Thyroid gland (tissue), 4 donors: ENCODE data around the gene SMAD3.

Experiments used
- CTCF ChIP-seq, 6 experiments: fragments of 200-600 bp in 3 of 6; fragments of 450-650 bp in 3 of 6; sonication (generic) in 3 of 6; IDR thresholded peaks; one replicate each; pipeline ENCODE4 v1.5.1; 2016 to 2019; ENCODE audit warnings: antibody characterized with exemption in 6 of 6, mild to moderate bottlenecking in 2 of 6, inconsistent platforms in 1 of 6, moderate library complexity in 1 of 6
- POLR2A ChIP-seq, 2 donors: fragments of 450-650 bp; IDR thresholded peaks; one replicate each; pipeline ENCODE4 v1.6.1; 2017; ENCODE audit warnings: antibody characterized with exemption in 2 of 2, mild to moderate bottlenecking in 2 of 2, moderate library complexity in 1 of 2

GRCh38 chr15:67065531-67066005, at the start of gene SMAD3:
- TF ChIP-seq CTCF (IDR thresholded peaks at IDR 0.05): no peak
- TF ChIP-seq POLR2A (IDR thresholded peaks at IDR 0.05): peak; percentile 70 to 89
